ENCODE measurements around the gene GCAT.

The GCAT gene

GRCh38 chr22:37812869-37813678 lies 5.3 kb downstream of the GCAT start:
- DNase-seq = no peak

DNA sequence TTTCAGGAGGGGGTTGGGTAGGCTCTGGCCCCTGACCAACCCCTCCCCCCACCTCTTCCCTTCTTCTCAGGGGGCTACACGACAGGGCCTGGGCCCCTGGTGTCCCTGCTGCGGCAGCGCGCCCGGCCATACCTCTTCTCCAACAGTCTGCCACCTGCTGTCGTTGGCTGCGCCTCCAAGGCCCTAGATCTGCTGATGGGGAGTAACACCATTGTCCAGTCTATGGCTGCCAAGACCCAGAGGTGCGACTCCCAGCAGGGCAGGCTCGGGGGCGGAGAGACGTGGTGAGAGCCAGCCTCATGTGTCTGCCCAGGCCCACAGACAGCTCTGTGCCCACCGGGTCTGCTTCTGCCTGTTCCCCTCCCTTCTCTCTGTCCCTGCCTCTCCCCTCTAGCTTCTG lies 7.9 kb downstream of the GCAT start:
- no peak for DNase-seq

DNA sequence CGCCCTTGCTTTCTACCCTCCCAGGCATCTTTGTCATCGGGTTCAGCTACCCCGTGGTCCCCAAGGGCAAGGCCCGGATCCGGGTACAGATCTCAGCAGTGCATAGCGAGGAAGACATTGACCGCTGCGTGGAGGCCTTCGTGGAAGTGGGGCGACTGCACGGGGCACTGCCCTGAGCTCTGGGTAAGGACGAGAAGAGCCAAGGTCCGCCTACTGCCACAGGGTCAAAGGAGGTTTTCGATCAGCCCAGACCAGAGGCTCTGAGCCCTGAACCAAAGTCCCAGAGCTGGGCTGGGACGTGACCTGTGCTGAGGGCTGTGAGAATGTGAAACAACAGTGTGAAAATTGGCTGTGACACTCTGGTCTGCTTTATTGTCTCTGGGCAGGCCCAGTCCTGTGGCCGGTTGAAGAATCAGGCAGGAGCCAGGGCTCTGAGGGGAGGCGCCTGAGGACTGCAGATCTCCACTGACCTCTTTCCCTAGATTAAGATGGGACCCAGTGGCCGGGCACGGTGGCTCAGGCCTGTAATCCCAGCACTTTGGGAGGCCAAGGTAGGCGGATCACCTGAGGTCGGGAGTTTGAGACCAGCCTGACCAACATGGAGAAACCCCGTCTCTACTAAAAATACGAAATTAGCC lies 8.9 kb downstream of the GCAT start:
- DNase-seq = no peak

GRCh38 chr22:37817705-37818408 lies 10.1 kb downstream of the GCAT start:
- DNase-seq = peak; percentile 95

GRCh38 chr22:37818409-37819104 lies 10.8 kb downstream of the GCAT start:
- no peak for DNase-seq

- no peak for DNase-seq
Observed at GRCh38 chr22:37819105-37819433, 11.3 kb downstream of the GCAT start.

DNA sequence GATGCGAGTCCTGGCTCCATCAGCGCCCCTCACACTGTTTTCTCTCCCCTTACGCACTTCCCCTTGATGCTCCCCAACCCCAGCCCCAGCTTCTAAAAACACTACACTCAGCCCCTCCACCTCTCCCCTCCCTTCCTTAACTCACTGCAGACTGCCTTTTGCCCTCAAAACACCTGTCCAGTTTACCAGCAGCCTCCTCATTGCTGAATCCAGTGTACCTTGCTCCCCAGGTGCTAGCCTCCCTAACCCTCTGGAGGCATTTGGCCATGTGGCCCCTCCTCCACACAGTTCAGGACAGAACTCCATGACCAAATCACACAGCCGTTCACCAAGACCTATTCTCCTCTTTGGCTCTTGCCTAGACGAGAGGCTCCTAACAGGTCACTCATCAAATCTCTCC lies 12.6 kb downstream of the GCAT start:
- no peak for DNase-seq

GRCh38 chr22:37822079-37822833 lies 14.5 kb downstream of the GCAT start:
- no peak for DNase-seq

- no peak for DNase-seq
Observed at GRCh38 chr22:37823134-37823985, 15.6 kb downstream of the GCAT start, which contains the start of gene GALR3. GALR3 (plus strand) TSS chr22:37823382; CDS start chr22:37823407, 25 bp downstream.

- no peak for DNase-seq
Observed at GRCh38 chr22:37824674-37825641, 17.2 kb downstream of the GCAT start.

- no peak for DNase-seq
Observed at GRCh38 chr22:37827056-37827455, 19.3 kb downstream of the GCAT start.

GRCh38 chr22:37830093-37830842 lies 22.5 kb downstream of the GCAT start:
- no peak for DNase-seq

GRCh38 chr22:37831472-37831871 lies 23.7 kb downstream of the GCAT start:
- DNase-seq = no peak

- DNase-seq = no peak
Observed at GRCh38 chr22:37832022-37832857, 24.5 kb downstream of the GCAT start.

DNA sequence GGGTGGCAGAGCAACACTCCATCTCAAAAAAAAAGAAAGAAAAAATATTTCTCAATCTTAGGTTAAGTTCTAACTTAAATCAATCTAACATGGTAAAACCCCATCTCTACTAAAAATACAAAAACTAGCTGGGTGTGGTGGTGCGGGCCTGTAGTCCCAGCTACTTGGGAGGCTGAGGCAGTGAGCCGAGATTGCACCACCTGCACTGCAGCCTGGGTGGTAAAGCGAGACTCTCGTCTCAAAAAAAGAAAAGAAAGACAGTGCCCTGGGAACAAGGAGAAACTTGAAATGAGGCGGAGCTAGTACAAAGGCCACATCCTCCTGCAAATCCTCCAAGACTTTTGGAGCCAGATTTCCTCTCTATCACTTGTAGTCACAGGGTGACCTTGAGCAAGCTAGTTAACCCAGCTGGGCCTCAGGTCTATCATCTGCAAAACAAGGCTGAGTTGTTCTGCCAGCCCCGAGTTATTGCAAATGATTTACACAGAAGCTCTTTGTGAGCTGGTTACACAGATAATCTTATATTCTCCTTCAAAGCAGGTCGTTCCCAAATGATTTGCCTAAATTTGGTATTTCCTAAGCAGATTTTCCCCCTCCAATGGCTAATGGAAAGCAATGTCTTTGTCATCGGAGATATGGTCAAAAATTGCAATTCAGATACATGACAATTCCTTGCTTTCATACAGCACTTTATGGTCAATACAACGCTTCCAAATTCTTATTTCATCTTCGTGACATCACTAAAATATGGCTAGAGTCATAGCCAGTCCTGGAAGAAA lies 34.5 kb downstream of the GCAT start:
- DNase-seq = no peak

- no peak for DNase-seq
Observed at GRCh38 chr22:37843741-37844089, 36.0 kb downstream of the GCAT start.

DNA sequence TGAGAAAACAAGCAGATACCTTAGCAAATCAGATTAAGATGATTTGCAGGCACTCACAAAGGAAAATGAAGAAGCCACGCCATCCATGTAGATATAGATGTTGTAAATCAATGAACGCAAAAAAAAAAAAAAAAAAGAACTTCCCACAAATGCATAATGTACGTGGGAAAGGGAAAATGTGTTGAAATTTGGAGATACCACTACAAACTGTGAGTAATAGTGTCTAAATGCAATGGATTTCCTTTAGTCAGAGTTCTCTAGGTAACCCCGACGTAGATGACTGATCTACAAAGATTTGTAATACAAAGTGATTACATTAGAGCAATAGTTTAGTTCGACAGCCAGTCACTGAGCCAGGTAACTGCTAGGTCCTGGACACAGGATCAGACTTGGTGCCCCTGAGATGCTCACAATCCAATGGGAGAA lies 37.2 kb downstream of the GCAT start:
- DNase-seq = no peak

- no peak for DNase-seq
Observed at GRCh38 chr22:37846433-37846832, 38.7 kb downstream of the GCAT start.

Data from 8988T (cell line).